A549 (cell line): ENCODE results near the gene BANK1. TPM values are rescaled to one million over a fixed set of nuclear protein-coding genes. Genes with fewer than 3 reads are reported as not detected.

Source experiments
- ATAC-seq, 2 experiments: fragments of 200-7000 bp in 1 of 2; fragments of >200 bp in 1 of 2; cut with Nextera tagmentation in 1 of 2; cut with Tn5 transposase in 1 of 2; 3 replicates each; pipeline versions ENCODE4 v1.8.0 to v1.9.1; 2018 to 2020; ENCODE audit warnings: mild to moderate bottlenecking in 1 of 2, moderate library complexity in 1 of 2
- CTCF ChIA-PET: fragments of 300-600 bp; sonication (Branson Sonifier 250); formaldehyde crosslinking; extraction: SDS; loops from one replicate; lab custom pipeline; 2021; ENCODE audit warnings: antibody characterized with exemption, inconsistent platforms; lab: Yijun Ruan, JAX
- POLR2A ChIA-PET: fragments of 350-600 bp; formaldehyde crosslinking; extraction: SDS; loops from one replicate; lab custom pipeline; 2021; ENCODE audit warnings: antibody characterized with exemption, inconsistent platforms; lab: Yijun Ruan, JAX
- DNase-seq, 2 experiments: peaks; one replicate each; pipeline versions ENCODE4 v3.0.0 to v3.0.0-alpha.2; 2011 to 2016; ENCODE audit warnings: low read depth in 1 of 2, low spot score in 1 of 2
- FAIRE-seq: peaks from 2 replicates; lab custom pipeline; 2011; peaks lifted over from hg19 to GRCh38; lab: Jason Lieb, UNC
- H3K27ac ChIP-seq, 2 experiments: fragments of >200 bp; sonication (Bioruptor Twin); formaldehyde crosslinking; 3 replicates each; pipeline ENCODE4 v1.5.1; 2016 to 2017
- H3K4me1 ChIP-seq: fragments of >200 bp; sonication (Bioruptor Twin); formaldehyde crosslinking; 3 replicates; pipeline ENCODE4 v1.6.1; 2016
- H3K4me2 ChIP-seq: fragments of >200 bp; sonication (Bioruptor Twin); formaldehyde crosslinking; 3 replicates; pipeline ENCODE4 v1.6.1; 2016
- H3K4me3 ChIP-seq: fragments of >200 bp; sonication (Bioruptor Twin); formaldehyde crosslinking; 3 replicates; pipeline ENCODE4 v1.5.1; 2016
- H3K9me3 ChIP-seq: fragments of >200 bp; sonication (Bioruptor Twin); formaldehyde crosslinking; 3 replicates; pipeline ENCODE4 v1.6.1; 2016
- BCL3 ChIP-seq: fragments of >200 bp; sonication (Bioruptor Twin); formaldehyde crosslinking; IDR thresholded peaks from 3 replicates; pipeline ENCODE4 v1.6.1; 2016
- CBX8 ChIP-seq: fragments of 200-600 bp; sonication (generic); IDR thresholded peaks from 2 replicates; pipeline ENCODE4 v1.6.1; 2016
- CHD4 ChIP-seq: fragments of 200-600 bp; sonication (generic); IDR thresholded peaks from 2 replicates; pipeline ENCODE4 v1.6.1; 2016; ENCODE audit warnings: antibody characterized with exemption, mild to moderate bottlenecking, borderline replicate concordance
- ELK1 ChIP-seq: fragments of 150-350 bp; IDR thresholded peaks from 2 replicates; pipeline ENCODE4 v1.6.1; 2014; ENCODE audit warnings: low read depth, mild to moderate bottlenecking, low read length
- ESRRA ChIP-seq: fragments of 150-350 bp; IDR thresholded peaks from 2 replicates; pipeline ENCODE4 v1.6.1; 2014; ENCODE audit warnings: mild to moderate bottlenecking, low read length, borderline replicate concordance
- FOSL2 ChIP-seq, 2 experiments: fragments of 450-650 bp in 1 of 2; fragments of >200 bp in 1 of 2; sonication (Bioruptor Twin) in 1 of 2; formaldehyde crosslinking; IDR thresholded peaks; 2 replicates each; pipeline versions ENCODE4 v1.5.0 to v1.6.1; 2016 to 2020; ENCODE audit warnings: mild to moderate bottlenecking in 1 of 2, moderate library complexity in 1 of 2
- GATA3 ChIP-seq: IDR thresholded peaks from 2 replicates; pipeline ENCODE4 v1.6.1; 2012; ENCODE audit warnings: borderline replicate concordance
- HMGXB4 ChIP-seq: fragments of 250-450 bp; sonication (Bioruptor Pico); IDR thresholded peaks from 2 replicates; pipeline ENCODE4 v1.5.0; 2021; ENCODE audit warnings: mild to moderate bottlenecking, moderate library complexity, borderline replicate concordance
- HOXA7 ChIP-seq: fragments of 250-450 bp; sonication (Bioruptor Pico); IDR thresholded peaks from 2 replicates; pipeline ENCODE4 v1.5.0; 2020; ENCODE audit warnings: mild to moderate bottlenecking, moderate library complexity
- HOXB13 ChIP-seq: fragments of 250-450 bp; sonication (Bioruptor Pico); IDR thresholded peaks from 2 replicates; pipeline ENCODE4 v1.5.0; 2020; ENCODE audit warnings: low read depth, mild to moderate bottlenecking, moderate library complexity
- HOXB5 ChIP-seq: fragments of 250-450 bp; sonication (Bioruptor Pico); IDR thresholded peaks from 2 replicates; pipeline ENCODE4 v1.5.0; 2020; ENCODE audit warnings: mild to moderate bottlenecking, moderate library complexity
- JUN ChIP-seq, 2 experiments: fragments of >200 bp; sonication (Bioruptor Twin); formaldehyde crosslinking; IDR thresholded peaks; 2 replicates in 1 of 2; 3 replicates in 1 of 2; pipeline ENCODE4 v1.6.1; 2016 to 2017
- KDM1A ChIP-seq: fragments of 200-600 bp; sonication (generic); IDR thresholded peaks from 2 replicates; pipeline ENCODE4 v1.6.1; 2016; ENCODE audit warnings: low read depth, mild to moderate bottlenecking
- KDM5A ChIP-seq: fragments of 200-600 bp; sonication (generic); IDR thresholded peaks from 2 replicates; pipeline ENCODE4 v1.6.1; 2016; ENCODE audit warnings: antibody characterized with exemption, mild to moderate bottlenecking
- MYC ChIP-seq: IDR thresholded peaks from 2 replicates; pipeline ENCODE4 v1.6.1; 2012; ENCODE audit warnings: mild to moderate bottlenecking, inconsistent platforms, low read length, improper control_type of control experiment, borderline replicate concordance
- NPAS2 ChIP-seq: fragments of 250-450 bp; sonication (Bioruptor Pico); IDR thresholded peaks from 2 replicates; pipeline ENCODE4 v1.8.0; 2022; ENCODE audit warnings: mild to moderate bottlenecking, moderate library complexity, borderline replicate concordance
- PBX3 ChIP-seq: IDR thresholded peaks from 2 replicates; pipeline ENCODE4 v1.6.1; 2012
- PHF8 ChIP-seq: fragments of 200-600 bp; sonication (generic); IDR thresholded peaks from 2 replicates; pipeline ENCODE4 v1.6.1; 2016; ENCODE audit warnings: low read depth, mild to moderate bottlenecking, antibody characterized with exemption, moderate library complexity, borderline replicate concordance
- POLR2A ChIP-seq: IDR thresholded peaks from 2 replicates; pipeline ENCODE4 v1.6.1; 2012; ENCODE audit warnings: mild to moderate bottlenecking, low read length
- RAD21 ChIP-seq, 2 experiments: fragments of >200 bp in 1 of 2; sonication (Bioruptor Twin) in 1 of 2; formaldehyde crosslinking in 1 of 2; IDR thresholded peaks in 1 of 2; conservative IDR thresholded peaks in 1 of 2; 2 replicates in 1 of 2; 3 replicates in 1 of 2; pipeline ENCODE4 v1.6.1; 2012 to 2018; ENCODE audit warnings: inconsistent platforms in 1 of 2
- REST ChIP-seq: fragments of 200-600 bp; sonication (generic); IDR thresholded peaks from 2 replicates; pipeline ENCODE4 v1.6.1; 2016; ENCODE audit warnings: antibody characterized with exemption, mild to moderate bottlenecking, moderate library complexity
- RFX5 ChIP-seq: fragments of 450-650 bp; IDR thresholded peaks from 2 replicates; pipeline ENCODE4 v1.7.1; 2014; ENCODE audit warnings: antibody characterized with exemption, mild to moderate bottlenecking, moderate library complexity
- ZFP36 ChIP-seq: fragments of 450-650 bp; IDR thresholded peaks from 2 replicates; pipeline ENCODE4 v1.6.1; 2014; ENCODE audit warnings: borderline replicate concordance; ENCODE audit not compliant: partially characterized antibody
- ZNF302 ChIP-seq: fragments of 250-450 bp; sonication (Bioruptor Pico); IDR thresholded peaks from 2 replicates; pipeline ENCODE4 v1.9.0; 2021; ENCODE audit warnings: inconsistent platforms, mild to moderate bottlenecking, moderate library complexity
- ZSCAN20 ChIP-seq: fragments of 250-450 bp; sonication (Bioruptor Pico); IDR thresholded peaks from 2 replicates; pipeline ENCODE4 v1.8.0; 2022; ENCODE audit warnings: mild to moderate bottlenecking, moderate library complexity
- WGBS: methylation state at CpG from one replicate; pipeline ENCODE4 v1.1.6; 2017; ENCODE audit errors: missing lambda C conversion rate; 5-methylcytosine and 5-hydroxymethylcytosine counted together
- polyA plus RNA-seq, 4 experiments: library from polyadenylated mRNA; depleted of rRNA in 3 of 4; stranded (reverse); fragments of >200 nt; fragmentation: RNase III in 1 of 4; extraction: RNeasy Plus Mini Kit Qiagen cat#74134 plus additional on column Dnase treatment in 1 of 4; gene quantifications; 2 replicates in 3 of 4; 3 replicates in 1 of 4; pipeline ENCODE4 v1.2.3, GENCODE V29; 2011 to 2017

Gene BANK1
- polyA plus RNA-seq, 2 of the 4 experiments (the other 2 are of a cell fraction) = 2.8 to 6.1 TPM

- TF ChIP-seq REST (no peak), ZNF302 (CRISPR knock-in tag) (no peak), MYC (no peak)
Observed at GRCh38 chr4:101862595-101862994, 72.1 kb downstream of the BANK1 start (continued).

GRCh38 chr4:101864660-101865059 is 74.1 kb downstream of the BANK1 start:
- ChIA-PET POLR2A (no interaction called here), CTCF (interaction anchor here (0.9 kb wide), 1 partner anchor 398 kb away, joined by 4 read pairs; no protein-coding TSS in a partner anchor)
- no peak overlapping the region for H3K4me3 ChIP-seq
- 91% methylated on average over 2 of the region's 2 CpGs for WGBS
- peaks cover 12% of the 10 kb centered on the region; the same call in 2 of the 3 replicates for H3K9me3 ChIP-seq
- peak overlapping the region; percentile 78 to 94 for H3K27ac ChIP-seq
- peaks cover 19% of the 10 kb centered on the region for H3K4me1 ChIP-seq
- H3K4me2 ChIP-seq = peak overlapping the region; percentile 54
- no peak for FAIRE-seq
- no peak for TF ChIP-seq PBX3
- no peak for TF ChIP-seq POLR2A
- no peak for TF ChIP-seq CBX8
- no peak for TF ChIP-seq KDM5A
- no peak for TF ChIP-seq HOXA7 (CRISPR knock-in tag)
- ATAC-seq = no peak
- no peak for DNase-seq

GRCh38 chr4:101865501-101866062 is 75.1 kb downstream of the BANK1 start:
- Histone ChIP-seq H3K4me3 (no peak overlapping the region), H3K27ac (peak overlapping the region; percentile 78 to 94), H3K9me3 (peaks cover 12% of the 10 kb centered on the region; the same call in 2 of the 3 replicates), H3K4me2 (peak overlapping the region; percentile 54), H3K4me1 (peaks cover 19% of the 10 kb centered on the region)
- ATAC-seq (peak; percentile 94 to 96), DNase-seq (peak; percentile 35 to 89), FAIRE-seq (peak; percentile 95)
- 1% methylated on average over 3 of the region's 3 CpGs for WGBS
- ChIA-PET CTCF (no interaction called here), POLR2A (interaction anchor here (1.0 kb wide), 1 partner anchor 518 kb away, joined by 3 read pairs; the partner anchor contains the start of gene PPP3CA)
- TF ChIP-seq KDM1A (no peak), ZFP36 (peak; percentile 14), HOXB13 (CRISPR knock-in tag) (no peak), ESRRA (no peak), MYC (no peak), ZNF302 (CRISPR knock-in tag) (no peak), CHD4 (no peak), FOSL2 (IDR thresholded peaks at IDR 0.05) (no peak; the same call in 1 of the 2 replicates), FOSL2 (CRISPR knock-in tag; IDR thresholded peaks at IDR 0.05) (peak; percentile 91), NPAS2 (CRISPR knock-in tag) (no peak), BCL3 (peak; percentile 50; the same call in 1 of the 3 replicates), HOXB5 (CRISPR knock-in tag) (no peak), HOXA7 (CRISPR knock-in tag) (no peak), RAD21 (conservative IDR thresholded peaks at IDR 0.05 in 1 of 2, IDR thresholded peaks at IDR 0.05 in 1 of 2) (peak; percentile 34 to 44), ELK1 (no peak), RFX5 (no peak), HMGXB4 (no peak), ZSCAN20 (no peak), JUN (IDR thresholded peaks at IDR 0.05) (peak; percentile 46 to 71; a peak in 3 of 5 replicates), PHF8 (no peak), GATA3 (peak; percentile 98)
